RWPE1 (cell line): Measurements from ENCODE around the gene KLHL33.
"Not testable (repeated sequence)": the region's sequence is repeated elsewhere in the genome, so short reads cannot be mapped to it uniquely, and the experiment has no call there.

Source experiments
- CTCF ChIA-PET: fragments of 350-600 bp; sonication (Branson Sonifier 250); formaldehyde crosslinking; extraction: SDS; loops from one replicate; lab custom pipeline; 2021; lab: Yijun Ruan, JAX
- POLR2A ChIA-PET: fragments of 400-600 bp; formaldehyde crosslinking; extraction: SDS; loops from one replicate; lab custom pipeline; 2020; ENCODE audit warnings: antibody characterized with exemption; ENCODE audit not compliant: low non-redundant PET; lab: Yijun Ruan, JAX
- DNase-seq: peaks from one replicate; pipeline ENCODE4 v3.0.0; 2012; ENCODE audit warnings: low spot score
- H3K27ac ChIP-seq: fragments of 450-650 bp; 2 replicates; pipeline ENCODE4 v1.5.1; 2017
- TF ChIP-seq, protein P1 (sequence below): fragments of 450-650 bp; conservative IDR thresholded peaks from 2 replicates; pipeline ENCODE4 v1.5.1; 2017; ENCODE audit warnings: low read depth, mild to moderate bottlenecking

KLHL33 gene

DNA sequence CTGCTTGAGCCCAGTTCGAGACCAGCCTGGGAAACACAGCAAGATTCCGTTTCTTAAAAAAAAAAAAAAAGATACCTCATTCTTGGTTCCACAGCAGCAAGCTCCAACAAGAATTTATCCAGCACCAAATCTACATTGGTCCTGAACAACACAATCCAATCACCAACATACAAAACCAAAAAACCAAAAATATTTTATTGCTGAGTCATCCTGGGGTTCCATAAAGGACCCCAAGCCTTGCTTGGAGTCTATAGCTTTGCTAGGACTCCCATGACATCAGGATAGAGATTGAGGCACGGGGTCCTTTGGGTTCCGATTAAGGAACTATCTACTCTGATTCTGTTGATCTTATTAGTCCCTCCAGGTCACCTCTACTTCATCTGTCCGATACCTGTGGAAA lies 10.9 kb upstream of the KLHL33 start:
- no peak overlapping the region for H3K27ac ChIP-seq
- DNase-seq, result no peak
- CTCF ChIA-PET, result no interaction called here
- TF ChIP-seq, protein P1, sequence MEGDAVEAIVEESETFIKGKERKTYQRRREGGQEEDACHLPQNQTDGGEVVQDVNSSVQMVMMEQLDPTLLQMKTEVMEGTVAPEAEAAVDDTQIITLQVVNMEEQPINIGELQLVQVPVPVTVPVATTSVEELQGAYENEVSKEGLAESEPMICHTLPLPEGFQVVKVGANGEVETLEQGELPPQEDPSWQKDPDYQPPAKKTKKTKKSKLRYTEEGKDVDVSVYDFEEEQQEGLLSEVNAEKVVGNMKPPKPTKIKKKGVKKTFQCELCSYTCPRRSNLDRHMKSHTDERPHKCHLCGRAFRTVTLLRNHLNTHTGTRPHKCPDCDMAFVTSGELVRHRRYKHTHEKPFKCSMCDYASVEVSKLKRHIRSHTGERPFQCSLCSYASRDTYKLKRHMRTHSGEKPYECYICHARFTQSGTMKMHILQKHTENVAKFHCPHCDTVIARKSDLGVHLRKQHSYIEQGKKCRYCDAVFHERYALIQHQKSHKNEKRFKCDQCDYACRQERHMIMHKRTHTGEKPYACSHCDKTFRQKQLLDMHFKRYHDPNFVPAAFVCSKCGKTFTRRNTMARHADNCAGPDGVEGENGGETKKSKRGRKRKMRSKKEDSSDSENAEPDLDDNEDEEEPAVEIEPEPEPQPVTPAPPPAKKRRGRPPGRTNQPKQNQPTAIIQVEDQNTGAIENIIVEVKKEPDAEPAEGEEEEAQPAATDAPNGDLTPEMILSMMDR, result no peak
- POLR2A ChIA-PET, result no interaction called here

DNA sequence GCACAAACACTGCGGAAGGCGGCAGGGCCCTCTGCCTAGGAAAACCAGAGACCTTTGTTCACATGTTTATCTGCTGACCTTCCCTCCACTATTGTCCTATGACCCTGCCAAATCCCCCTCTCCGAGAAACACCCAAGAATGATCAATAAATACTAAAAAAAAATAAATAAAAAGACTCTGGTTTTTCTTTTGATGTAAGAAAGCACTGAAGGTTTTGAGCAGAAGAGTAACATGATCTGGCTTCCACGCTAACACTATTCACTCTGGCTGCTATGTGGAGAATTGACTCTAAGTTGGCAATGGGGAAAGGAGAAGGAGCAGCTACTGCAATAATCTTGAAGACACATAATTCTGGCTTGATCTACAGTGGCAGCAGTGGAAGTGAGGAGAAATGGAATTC lies 7.7 kb upstream of the KLHL33 start:
- CTCF ChIA-PET, H3K27ac ChIP-seq, DNase-seq, POLR2A ChIA-PET: not testable (repeated sequence)

DNA sequence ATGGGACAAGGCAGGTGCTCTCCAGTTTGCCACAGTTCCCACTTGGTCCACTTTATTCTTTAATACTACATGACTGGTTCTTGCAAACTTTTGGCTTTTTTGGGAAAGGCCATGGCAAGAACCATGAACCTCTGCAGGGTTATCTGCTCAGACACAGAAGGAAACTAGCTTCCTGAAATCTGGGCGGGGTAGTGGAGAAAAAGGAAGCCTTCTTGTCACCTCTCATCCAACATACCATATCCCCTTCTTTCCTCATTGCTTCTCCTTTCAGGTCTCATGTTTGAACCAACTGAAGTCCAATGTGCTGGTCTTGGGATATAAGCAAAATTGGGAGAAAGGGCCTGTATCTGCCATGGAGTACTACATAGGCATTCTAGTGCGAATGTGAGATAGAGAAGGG lies 5.5 kb upstream of the KLHL33 start:
- POLR2A ChIA-PET, result no interaction called here
- CTCF ChIA-PET, result no interaction called here

DNA sequence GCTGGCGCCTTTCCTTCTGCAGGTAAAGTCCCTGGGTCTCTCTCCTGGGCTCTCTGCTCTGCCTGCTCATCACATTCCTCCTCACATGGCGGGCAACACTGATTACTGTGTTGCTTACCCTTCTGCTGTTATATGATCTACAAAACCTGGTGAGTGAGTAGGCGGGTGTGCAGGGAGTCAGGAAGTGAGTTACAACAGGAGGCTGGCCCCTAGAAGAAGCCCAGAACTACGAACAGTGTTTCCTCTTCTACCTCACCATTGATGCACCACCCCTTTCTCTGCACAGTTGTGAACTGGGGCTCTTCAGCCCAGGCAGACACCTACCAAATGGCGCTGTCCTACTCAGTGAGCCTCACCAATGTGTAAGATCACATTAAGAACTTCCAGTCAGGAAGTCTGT lies 4.9 kb upstream of the KLHL33 start:
- no peak for DNase-seq

More for the DNA sequence above, 5.5 kb upstream of the KLHL33 start:
- TF ChIP-seq, protein P1, result no peak
- DNase-seq, result no peak
- H3K27ac ChIP-seq, result no peak overlapping the region

DNA sequence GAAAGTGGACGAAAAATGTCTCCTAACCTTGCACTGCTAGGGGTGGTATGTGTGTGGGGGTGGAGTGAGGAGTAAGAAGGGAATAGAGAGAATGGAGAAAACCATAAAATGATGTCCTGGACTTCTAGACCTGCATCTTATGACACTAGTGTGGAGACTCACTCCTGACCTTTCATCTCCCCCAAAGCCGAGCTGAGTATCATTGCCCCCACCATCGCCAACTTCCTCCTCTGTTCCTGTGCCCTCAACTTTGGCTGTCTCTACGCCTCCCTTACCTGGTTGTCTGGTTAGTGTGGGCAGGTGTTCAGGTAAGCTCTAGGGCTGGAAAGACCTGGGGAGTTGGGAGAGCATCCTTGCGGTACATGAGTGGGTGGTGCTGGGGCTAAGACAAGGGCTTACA lies 4.5 kb upstream of the KLHL33 start:
- POLR2A ChIA-PET, result no interaction called here
- CTCF ChIA-PET, result interaction anchor here (0.7 to 1.0 kb wide), 2 partner anchors 25 to 39 kb away, joined by 3 read pairs; no protein-coding TSS in a partner anchor

More for the DNA sequence above, 4.9 kb upstream of the KLHL33 start:
- CTCF ChIA-PET, result interaction anchor here (1.0 kb wide), 1 partner anchor 25 kb away, joined by 3 read pairs; no protein-coding TSS in a partner anchor
- TF ChIP-seq, protein P1, result no peak
- H3K27ac ChIP-seq, result no peak overlapping the region
- POLR2A ChIA-PET, result no interaction called here

DNA sequence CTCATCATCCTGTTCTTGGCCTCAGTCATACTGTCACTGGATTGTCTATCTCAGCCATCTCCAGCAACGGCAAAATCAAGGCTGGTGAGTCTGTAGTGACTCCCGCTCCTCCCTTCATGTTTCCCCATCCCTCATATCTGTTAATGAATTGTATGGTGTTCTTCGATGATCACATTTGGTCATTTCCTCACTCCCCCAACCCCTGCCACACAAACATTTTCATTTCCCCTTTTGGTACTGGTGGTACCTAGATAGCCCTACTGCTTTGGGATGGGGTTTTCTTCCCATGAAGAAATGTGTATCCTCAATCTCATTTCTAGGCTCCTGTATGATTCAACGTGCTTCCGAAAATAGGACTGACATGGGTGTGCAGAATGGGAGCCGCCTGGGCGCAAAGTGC lies 2.7 kb upstream of the KLHL33 start:
- ChIA-PET CTCF (no interaction called here), POLR2A (no interaction called here)
- TF ChIP-seq, protein P1, result no peak
- DNase-seq, result no peak
- H3K27ac ChIP-seq, result no peak overlapping the region

More for the DNA sequence above, 4.5 kb upstream of the KLHL33 start:
- DNase-seq, result no peak
- no peak overlapping the region for H3K27ac ChIP-seq
- TF ChIP-seq, protein P1, result no peak

DNA sequence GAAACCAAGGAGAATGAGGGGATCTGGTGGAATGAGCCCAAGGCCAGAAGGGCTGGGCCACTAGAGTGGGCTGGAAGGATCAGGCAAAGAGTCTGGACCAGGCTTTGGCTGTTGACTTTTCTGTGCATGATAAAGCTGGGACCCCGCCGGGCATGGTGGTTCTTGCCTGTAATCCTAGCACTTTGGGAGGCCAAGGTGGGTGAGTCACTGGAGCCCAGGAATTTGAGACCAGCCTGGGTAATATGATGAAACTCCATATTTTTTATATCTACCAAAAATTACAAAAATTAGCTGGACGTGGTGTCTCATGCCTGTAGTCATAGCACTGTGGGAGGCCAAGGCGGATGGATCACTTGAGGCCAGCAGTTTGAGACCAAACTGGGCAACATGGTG lies 393 bp upstream of the KLHL33 start:
- peak overlapping the region; percentile 74 for H3K27ac ChIP-seq
- peak; percentile 34 for DNase-seq
- TF ChIP-seq, protein P1, result no peak
- CTCF ChIA-PET, result interaction anchor here (0.6 kb wide), 1 partner anchor 1765 kb away, joined by 3 read pairs; no protein-coding TSS in a partner anchor
- POLR2A ChIA-PET, result no interaction called here
